ENCODE data around the gene IGHMBP2.

IGHMBP2 gene

GRCh38 chr11:68978931-68979594 is 75.4 kb downstream of the IGHMBP2 start:
- in situ Hi-C loops (cut with MboI; ENCODE audit: low pct_unique_long_range_greater_than_20kb, low sequenced_read_pairs, unreplicated experiment): no loop called here
- no peak for TF ChIP-seq CTCF (IDR thresholded peaks at IDR 0.05; ENCODE audit: extremely low read depth, insufficient read depth, missing control alignments)
- DNase-seq (ENCODE audit: low spot score): no peak

- no peak for TF ChIP-seq CTCF (IDR thresholded peaks at IDR 0.05; ENCODE audit: extremely low read depth, insufficient read depth, missing control alignments)
- in situ Hi-C loops (cut with MboI; ENCODE audit: low pct_unique_long_range_greater_than_20kb, low sequenced_read_pairs, unreplicated experiment): no loop called here
- no peak for DNase-seq (ENCODE audit: low spot score)
Observed at GRCh38 chr11:68979931-68980775, 76.5 kb downstream of the IGHMBP2 start.

DNA sequence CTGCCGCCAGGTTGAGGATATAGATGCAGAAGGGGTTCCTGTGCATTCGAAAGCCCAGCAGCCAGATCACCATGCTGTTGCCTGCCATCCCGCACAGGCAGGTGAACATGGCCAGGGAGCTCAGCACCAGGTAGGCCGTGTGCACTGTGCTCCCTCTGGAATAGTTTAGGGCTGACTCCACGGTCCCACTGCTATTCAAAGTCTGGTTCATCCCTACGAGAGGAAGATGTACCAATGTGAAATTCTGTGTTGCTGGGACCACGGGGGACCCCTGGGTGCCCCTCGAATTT is 77.0 kb downstream of the IGHMBP2 start, which contains the start of gene MRGPRD:
Gene MRGPRD (minus strand): TSS at position 211 of the 290 bp plus-strand sequence. CDS start 0 bp downstream, at position 211.
- DNase-seq (ENCODE audit: low spot score): no peak
- no peak for TF ChIP-seq CTCF (IDR thresholded peaks at IDR 0.05; ENCODE audit: extremely low read depth, insufficient read depth, missing control alignments)
- in situ Hi-C loops (cut with MboI; ENCODE audit: low pct_unique_long_range_greater_than_20kb, low sequenced_read_pairs, unreplicated experiment): no loop called here

DNA sequence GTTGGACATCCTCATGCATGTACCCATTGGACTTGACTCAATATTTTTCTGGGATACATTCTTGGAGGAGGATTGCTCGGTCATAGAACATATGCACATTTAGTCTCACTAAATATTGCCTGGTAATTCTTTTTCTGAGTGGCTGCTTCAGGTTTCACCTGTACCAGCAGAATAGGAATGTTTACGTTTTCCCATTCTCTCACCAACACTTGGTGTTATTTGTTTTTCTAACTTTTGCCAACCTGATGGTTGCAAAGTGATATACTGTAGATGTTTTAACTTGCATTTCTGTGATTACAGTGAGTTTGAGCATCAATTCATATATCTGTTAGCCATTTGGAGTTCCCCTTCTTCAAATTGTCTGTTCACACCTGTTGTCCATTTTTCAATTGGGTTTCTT is 78.4 kb downstream of the IGHMBP2 start:
- no peak for DNase-seq (ENCODE audit: low spot score)
- no peak for TF ChIP-seq CTCF (IDR thresholded peaks at IDR 0.05; ENCODE audit: extremely low read depth, insufficient read depth, missing control alignments)
- in situ Hi-C loops (cut with MboI; ENCODE audit: low pct_unique_long_range_greater_than_20kb, low sequenced_read_pairs, unreplicated experiment): no loop called here

DNA sequence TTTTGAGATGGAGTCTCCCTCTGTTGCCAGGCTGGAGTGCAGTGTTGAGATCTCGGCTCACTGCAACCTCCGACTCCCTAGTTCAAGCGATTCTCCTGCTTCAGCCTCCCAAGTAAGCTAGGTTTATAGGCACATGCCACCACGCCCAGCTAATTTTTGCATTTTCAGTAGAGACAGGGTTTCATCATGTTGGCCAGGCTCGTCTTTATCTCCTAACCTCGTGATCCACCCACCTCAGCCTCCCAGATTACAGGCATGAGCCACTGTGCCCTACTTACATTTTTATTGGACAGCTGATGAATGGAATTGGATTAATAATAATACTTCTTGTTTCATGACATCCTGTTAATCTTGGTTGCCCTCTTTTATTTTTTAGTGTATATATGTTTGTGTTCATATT is 80.1 kb downstream of the IGHMBP2 start:
- no peak for DNase-seq (ENCODE audit: low spot score)
- in situ Hi-C loops (cut with MboI; ENCODE audit: low pct_unique_long_range_greater_than_20kb, low sequenced_read_pairs, unreplicated experiment): no loop called here
- TF ChIP-seq CTCF (IDR thresholded peaks at IDR 0.05; ENCODE audit: extremely low read depth, insufficient read depth, missing control alignments): no peak

DNA sequence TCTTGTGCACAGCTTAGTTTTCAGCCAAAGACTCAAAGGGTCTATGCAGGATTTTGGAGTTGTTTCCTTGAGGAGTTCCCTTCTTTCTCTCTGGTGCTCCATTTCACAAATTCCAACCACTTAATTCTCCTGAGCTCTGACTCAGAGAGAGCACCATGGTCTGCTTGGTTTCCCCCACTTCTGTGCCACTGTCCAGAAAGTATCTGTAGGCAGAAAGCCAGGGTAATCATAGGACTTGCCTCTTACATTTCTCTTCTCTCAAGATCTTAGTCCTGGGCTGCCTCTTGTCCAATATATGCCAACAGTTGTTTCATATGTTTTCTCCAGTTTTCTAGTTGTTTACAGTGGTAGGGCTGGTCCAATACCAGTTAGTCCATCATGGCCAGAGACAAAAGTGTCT is 83.5 kb downstream of the IGHMBP2 start:
- in situ Hi-C loops (cut with MboI; ENCODE audit: low pct_unique_long_range_greater_than_20kb, low sequenced_read_pairs, unreplicated experiment): no loop called here
- TF ChIP-seq CTCF (IDR thresholded peaks at IDR 0.05; ENCODE audit: extremely low read depth, insufficient read depth, missing control alignments): no peak

More for the DNA sequence above, 83.5 kb downstream of the IGHMBP2 start:
- DNase-seq (ENCODE audit: low spot score): no peak
